HPDE6-E6E7 (cell line): ENCODE results near the gene ANKRD24.
"Not testable (repeated sequence)": the region's sequence is repeated elsewhere in the genome, so short reads cannot be mapped to it uniquely, and the experiment has no call there.

Source experiments
- DNase-seq: peaks from one replicate; pipeline ENCODE4 v3.0.0; 2011; ENCODE audit warnings: missing footprints; ENCODE audit errors: extremely low spot score

Gene ANKRD24

GRCh38 chr19:4197625-4198466 lies 15.4 kb downstream of the ANKRD24 start:
- no peak for DNase-seq

GRCh38 chr19:4198467-4199126 lies 16.1 kb downstream of the ANKRD24 start:
- DNase-seq = no peak

- no peak for DNase-seq
Measured at GRCh38 chr19:4199699-4200293, 17.3 kb downstream of the ANKRD24 start.

GRCh38 chr19:4200940-4201542 lies 18.6 kb downstream of the ANKRD24 start:
- DNase-seq = no peak

- no peak for DNase-seq
Measured at GRCh38 chr19:4201798-4202197, 19.3 kb downstream of the ANKRD24 start.

GRCh38 chr19:4206818-4207484 lies 24.5 kb downstream of the ANKRD24 start:
- no peak for DNase-seq

GRCh38 chr19:4208385-4209094 lies 26.1 kb downstream of the ANKRD24 start:
- no peak for DNase-seq

- DNase-seq = no peak
Measured at GRCh38 chr19:4210166-4210731, 27.8 kb downstream of the ANKRD24 start.

GRCh38 chr19:4213116-4213515 lies 30.6 kb downstream of the ANKRD24 start:
- no peak for DNase-seq

GRCh38 chr19:4215807-4216206 lies 33.3 kb downstream of the ANKRD24 start:
- DNase-seq = no peak

- DNase-seq = no peak
Measured at GRCh38 chr19:4216846-4217245, 34.4 kb downstream of the ANKRD24 start.

GRCh38 chr19:4217429-4218264 lies 35.2 kb downstream of the ANKRD24 start:
- DNase-seq = no peak

- DNase-seq = not testable (repeated sequence)
Measured at GRCh38 chr19:4218523-4218922, 36.0 kb downstream of the ANKRD24 start.

- no peak for DNase-seq
Measured at GRCh38 chr19:4220188-4220587, 37.7 kb downstream of the ANKRD24 start.

- DNase-seq = no peak
Measured at GRCh38 chr19:4224470-4224869, 42.0 kb downstream of the ANKRD24 start.

GRCh38 chr19:4225885-4226284 lies 43.4 kb downstream of the ANKRD24 start:
- DNase-seq = no peak

GRCh38 chr19:4227771-4228170 lies 45.3 kb downstream of the ANKRD24 start:
- DNase-seq = no peak

GRCh38 chr19:4228765-4229178 lies 46.3 kb downstream of the ANKRD24 start:
- no peak for DNase-seq

- DNase-seq = no peak
Measured at GRCh38 chr19:4229179-4229931, 46.9 kb downstream of the ANKRD24 start, which contains the start of gene EBI3. Gene EBI3 (plus strand): TSS chr19:4229523. CDS start chr19:4229551, 28 bp downstream.
